ENCODE data around the gene PSKH1.

Gene PSKH1

GRCh38 chr16:67926181-67926750 is 33.2 kb downstream of the PSKH1 start:
- no peak for DNase-seq (ENCODE audit: extremely low read depth, insufficient read length)
- H3K27me3 ChIP-seq (replicated peaks; ENCODE audit: control insufficient read depth, insufficient read depth, low read length): no peaks in the 10 kb centered on the region
- no peak overlapping the region for H3K4me3 ChIP-seq (replicated peaks; ENCODE audit: low read depth, low read length)
- H3K36me3 ChIP-seq (ENCODE audit: control insufficient read depth, insufficient read depth, low read length): peaks cover 38% of the 10 kb centered on the region
- no peak for TF ChIP-seq CTCF (IDR thresholded peaks at IDR 0.05; ENCODE audit: insufficient read depth, low read length, poor library complexity, severe bottlenecking)

GRCh38 chr16:67927131-67927941 is 34.3 kb downstream of the PSKH1 start:
- TF ChIP-seq CTCF (IDR thresholded peaks at IDR 0.05; ENCODE audit: insufficient read depth, low read length, poor library complexity, severe bottlenecking): no peak
- peaks cover 42% of the 10 kb centered on the region for H3K36me3 ChIP-seq (ENCODE audit: control insufficient read depth, insufficient read depth, low read length)
- DNase-seq (ENCODE audit: extremely low read depth, insufficient read length): peak; percentile 15
- no peak overlapping the region for H3K4me3 ChIP-seq (replicated peaks; ENCODE audit: low read depth, low read length)
- H3K27me3 ChIP-seq (replicated peaks; ENCODE audit: control insufficient read depth, insufficient read depth, low read length): no peaks in the 10 kb centered on the region

GRCh38 chr16:67928147-67928546 is 35.1 kb downstream of the PSKH1 start:
- no peak overlapping the region for H3K4me3 ChIP-seq (replicated peaks; ENCODE audit: low read depth, low read length)
- no peak for TF ChIP-seq CTCF (IDR thresholded peaks at IDR 0.05; ENCODE audit: insufficient read depth, low read length, poor library complexity, severe bottlenecking)
- H3K36me3 ChIP-seq (ENCODE audit: control insufficient read depth, insufficient read depth, low read length): peaks cover 46% of the 10 kb centered on the region
- DNase-seq (ENCODE audit: extremely low read depth, insufficient read length): no peak
- no peaks in the 10 kb centered on the region for H3K27me3 ChIP-seq (replicated peaks; ENCODE audit: control insufficient read depth, insufficient read depth, low read length)

GRCh38 chr16:67928561-67929364 is 35.7 kb downstream of the PSKH1 start:
- no peak overlapping the region for H3K4me3 ChIP-seq (replicated peaks; ENCODE audit: low read depth, low read length)
- H3K36me3 ChIP-seq (ENCODE audit: control insufficient read depth, insufficient read depth, low read length): peaks cover 46% of the 10 kb centered on the region
- no peaks in the 10 kb centered on the region for H3K27me3 ChIP-seq (replicated peaks; ENCODE audit: control insufficient read depth, insufficient read depth, low read length)
- TF ChIP-seq CTCF (IDR thresholded peaks at IDR 0.05; ENCODE audit: insufficient read depth, low read length, poor library complexity, severe bottlenecking): peak; percentile 97
- peak; percentile 59 for DNase-seq (ENCODE audit: extremely low read depth, insufficient read length)

- H3K27me3 ChIP-seq (replicated peaks; ENCODE audit: control insufficient read depth, insufficient read depth, low read length): no peaks in the 10 kb centered on the region
- H3K36me3 ChIP-seq (ENCODE audit: control insufficient read depth, insufficient read depth, low read length): peaks cover 59% of the 10 kb centered on the region
- DNase-seq (ENCODE audit: extremely low read depth, insufficient read length): no peak
- TF ChIP-seq CTCF (IDR thresholded peaks at IDR 0.05; ENCODE audit: insufficient read depth, low read length, poor library complexity, severe bottlenecking): no peak
- H3K4me3 ChIP-seq (replicated peaks; ENCODE audit: low read depth, low read length): no peak overlapping the region
Measured at GRCh38 chr16:67930191-67930590, 37.1 kb downstream of the PSKH1 start.
